Activated CD8-positive, alpha-beta memory T cell treated with anti-CD3 and anti-CD28 coated beads for 24 hours (primary cell): ENCODE data around the gene TP73.
"Not testable (repeated sequence)": the region's sequence is repeated elsewhere in the genome, so short reads cannot be mapped to it uniquely, and the experiment has no call there.

Experiments
- DNase-seq: peaks from one replicate; pipeline ENCODE4 v3.0.0-alpha.2; 2020

TP73 gene

GRCh38 chr1:3618881-3619671, 33.2 kb upstream of the TP73 start:
- peak; percentile 87 for DNase-seq

GRCh38 chr1:3620708-3621107, 31.6 kb upstream of the TP73 start:
- no peak for DNase-seq

GRCh38 chr1:3621151-3621671, 31.1 kb upstream of the TP73 start:
- peak; percentile 67 for DNase-seq

- not testable (repeated sequence) for DNase-seq
Observed at GRCh38 chr1:3622102-3622501, 30.2 kb upstream of the TP73 start.

- DNase-seq, result no peak
Observed at GRCh38 chr1:3623441-3624199, 28.7 kb upstream of the TP73 start.

GRCh38 chr1:3624200-3625136, 27.8 kb upstream of the TP73 start, which contains the start of gene TPRG1L:
TSS of gene TPRG1L (plus strand) at chr1:3625015. CDS start at chr1:3625073, 58 bp downstream.
- peak; percentile 99 for DNase-seq

- peak; percentile 67 for DNase-seq
Observed at GRCh38 chr1:3625151-3625907, 27.0 kb upstream of the TP73 start.

GRCh38 chr1:3626025-3626424, 26.3 kb upstream of the TP73 start:
- no peak for DNase-seq

GRCh38 chr1:3627515-3628253, 24.6 kb upstream of the TP73 start:
- no peak for DNase-seq

GRCh38 chr1:3628445-3628844, 23.9 kb upstream of the TP73 start:
- no peak for DNase-seq

GRCh38 chr1:3629561-3630160, 22.7 kb upstream of the TP73 start:
- no peak for DNase-seq

- DNase-seq, result no peak
Observed at GRCh38 chr1:3630161-3630611, 22.1 kb upstream of the TP73 start.

- DNase-seq, result no peak
Observed at GRCh38 chr1:3630914-3631313, 21.4 kb upstream of the TP73 start.

- DNase-seq, result no peak
Observed at GRCh38 chr1:3631320-3632260, 20.7 kb upstream of the TP73 start.

GRCh38 chr1:3632298-3632697, 20.0 kb upstream of the TP73 start:
- no peak for DNase-seq

- DNase-seq, result no peak
Observed at GRCh38 chr1:3632716-3633343, 19.5 kb upstream of the TP73 start.

GRCh38 chr1:3633344-3634058, 18.8 kb upstream of the TP73 start:
- no peak for DNase-seq

GRCh38 chr1:3634059-3634800, 18.1 kb upstream of the TP73 start:
- DNase-seq, result no peak
